Bronchial epithelial cell (primary cell): ENCODE results near the gene LRRC59. TPM values are rescaled to one million over a fixed set of nuclear protein-coding genes. Genes with fewer than 3 reads are reported as not detected.

Experiments used
- DNase-seq: peaks from one replicate; pipeline ENCODE4 v3.0.0-alpha.2; 2010; ENCODE audit warnings: low read depth
- FAIRE-seq: peaks from 2 replicates; lab custom pipeline; 2011; peaks lifted over from hg19 to GRCh38; lab: Jason Lieb, UNC
- H3K27me3 ChIP-seq: 2 replicates; pipeline ENCODE4 v1.5.1; 2011; ENCODE audit warnings: low read length; ENCODE audit not compliant: control insufficient read depth, insufficient read depth
- H3K36me3 ChIP-seq: 2 replicates; pipeline ENCODE4 v1.5.1; 2011; ENCODE audit warnings: low read length; ENCODE audit not compliant: control insufficient read depth, insufficient read depth
- H3K4me3 ChIP-seq: 2 replicates; pipeline ENCODE4 v1.5.1; 2011; ENCODE audit warnings: mild to moderate bottlenecking, low read depth, low read length, control low read depth
- CTCF ChIP-seq: IDR thresholded peaks from 2 replicates; pipeline ENCODE4 v1.5.1; 2011; ENCODE audit warnings: mild to moderate bottlenecking, moderate library complexity, low read length, control low read depth, inconsistent platforms; ENCODE audit not compliant: insufficient read depth, severe bottlenecking
- total RNA-seq: library from RNA; depleted of rRNA; stranded (reverse); fragments of >200 nt; gene quantifications from 2 replicates; pipeline ENCODE4 v1.2.1, GENCODE V29; 2014

The LRRC59 gene
- total RNA-seq, 1 donor from 2014 or later: 235 TPM

GRCh38 chr17:50424996-50425681 is 27.8 kb upstream of the LRRC59 start:
- Histone ChIP-seq H3K27me3 (no peaks in the 10 kb centered on the region), H3K4me3 (no peak overlapping the region), H3K36me3 (no peaks in the 10 kb centered on the region)
- TF ChIP-seq CTCF: no peak
- FAIRE-seq: no peak
- DNase-seq: no peak

GRCh38 chr17:50424246-50424995 is 27.1 kb upstream of the LRRC59 start:
- TF ChIP-seq CTCF: no peak
- no peaks in the 10 kb centered on the region for H3K36me3 ChIP-seq
- H3K27me3 ChIP-seq: no peaks in the 10 kb centered on the region
- no peak for DNase-seq
- FAIRE-seq: no peak
- H3K4me3 ChIP-seq: no peak overlapping the region

GRCh38 chr17:50423553-50424159 is 26.3 kb upstream of the LRRC59 start:
- DNase-seq (peak; percentile 89), FAIRE-seq (no peak)
- Histone ChIP-seq H3K36me3 (no peaks in the 10 kb centered on the region), H3K4me3 (no peak overlapping the region), H3K27me3 (no peaks in the 10 kb centered on the region)
- TF ChIP-seq CTCF: no peak

GRCh38 chr17:50422738-50423137 is 25.4 kb upstream of the LRRC59 start:
- Histone ChIP-seq H3K36me3 (no peaks in the 10 kb centered on the region), H3K27me3 (no peaks in the 10 kb centered on the region), H3K4me3 (no peak overlapping the region)
- DNase-seq: no peak
- no peak for TF ChIP-seq CTCF
- FAIRE-seq: no peak

- DNase-seq: no peak
- no peaks in the 10 kb centered on the region for H3K36me3 ChIP-seq
- FAIRE-seq: no peak
- no peak for TF ChIP-seq CTCF
- no peaks in the 10 kb centered on the region for H3K27me3 ChIP-seq
- no peak overlapping the region for H3K4me3 ChIP-seq
Observed at GRCh38 chr17:50421308-50422051, 24.2 kb upstream of the LRRC59 start.
